ENCODE measurements around the gene STEAP3. TPM values are rescaled to one million over a fixed set of nuclear protein-coding genes. Genes with fewer than 3 reads are reported as not detected.

STEAP3 gene
- total RNA-seq, 1 donor from 2014 or later: 38.8 TPM

DNA sequence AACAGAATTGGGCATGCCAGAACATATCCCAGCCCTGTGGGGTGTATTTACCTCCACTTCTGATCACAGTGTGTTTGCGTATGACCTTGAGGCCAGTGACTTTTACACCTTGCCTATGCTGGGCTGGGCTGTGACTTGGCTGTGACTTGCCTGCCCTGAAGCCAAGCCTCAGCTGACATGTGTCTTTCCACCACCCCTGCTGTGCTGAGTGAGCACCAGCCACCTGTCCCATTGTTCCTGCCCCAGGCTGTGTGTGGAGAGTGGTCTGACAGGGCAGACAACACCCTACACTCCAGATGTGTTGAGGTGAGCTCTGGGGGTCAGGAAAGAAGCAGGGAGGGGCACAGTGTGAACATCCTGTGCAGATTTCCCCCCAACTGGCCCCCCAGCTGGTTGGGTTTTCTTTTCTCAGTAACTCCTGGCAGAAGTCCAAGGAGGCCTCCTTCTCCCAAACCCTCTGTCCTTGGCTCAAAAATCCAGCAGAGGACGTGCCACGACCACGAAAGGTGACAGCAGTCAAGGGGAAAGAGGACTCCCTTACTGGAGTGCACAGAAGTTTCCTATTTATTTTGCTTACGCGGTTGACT, 5.1 kb upstream of the STEAP3 start:
- no peaks in the 10 kb centered on the region for H3K27me3 ChIP-seq (ENCODE audit: control insufficient read depth, insufficient read depth, low read length)
- peak; percentile 51 for TF ChIP-seq CTCF (IDR thresholded peaks at IDR 0.05; ENCODE audit: insufficient read depth, low read length, poor library complexity, severe bottlenecking)
- no peak overlapping the region for H3K4me3 ChIP-seq (ENCODE audit: low read depth, low read length)
- DNase-seq (ENCODE audit: low read depth): no peak
- no peaks in the 10 kb centered on the region for H3K36me3 ChIP-seq (ENCODE audit: control insufficient read depth, insufficient read depth, low read length)

DNA sequence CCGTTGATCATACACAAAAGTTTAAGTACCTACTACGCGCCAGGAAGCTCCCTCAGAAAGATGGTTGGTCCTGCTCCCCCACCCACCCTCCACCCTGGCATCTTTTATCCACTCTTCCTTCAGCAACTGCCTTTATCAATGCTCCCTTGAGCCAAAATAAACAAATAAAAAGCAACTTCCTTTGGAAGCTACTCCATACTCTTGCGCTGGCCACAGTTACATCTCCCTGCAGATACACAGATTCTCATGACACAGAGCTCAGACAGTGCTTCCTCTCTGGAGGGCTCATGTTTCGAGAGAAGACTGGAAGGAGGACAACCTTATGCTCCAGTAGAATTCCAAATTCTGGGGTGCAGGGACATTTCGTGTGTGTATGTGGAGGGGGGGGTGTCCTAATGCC, 3.8 kb upstream of the STEAP3 start:
- H3K4me3 ChIP-seq (ENCODE audit: low read depth, low read length): no peak overlapping the region
- DNase-seq (ENCODE audit: low read depth): no peak
- no peaks in the 10 kb centered on the region for H3K27me3 ChIP-seq (ENCODE audit: control insufficient read depth, insufficient read depth, low read length)
- H3K36me3 ChIP-seq (ENCODE audit: control insufficient read depth, insufficient read depth, low read length): no peaks in the 10 kb centered on the region
- no peak for TF ChIP-seq CTCF (IDR thresholded peaks at IDR 0.05; ENCODE audit: insufficient read depth, low read length, poor library complexity, severe bottlenecking)

- no peaks in the 10 kb centered on the region for H3K36me3 ChIP-seq (ENCODE audit: control insufficient read depth, insufficient read depth, low read length)
- no peak for TF ChIP-seq CTCF (IDR thresholded peaks at IDR 0.05; ENCODE audit: insufficient read depth, low read length, poor library complexity, severe bottlenecking)
- H3K27me3 ChIP-seq (ENCODE audit: control insufficient read depth, insufficient read depth, low read length): no peaks in the 10 kb centered on the region
- DNase-seq (ENCODE audit: low read depth): no peak
- H3K4me3 ChIP-seq (ENCODE audit: low read depth, low read length): no peak overlapping the region
Measured at GRCh38 chr2:119220720-119221301, 2.8 kb upstream of the STEAP3 start.

DNA sequence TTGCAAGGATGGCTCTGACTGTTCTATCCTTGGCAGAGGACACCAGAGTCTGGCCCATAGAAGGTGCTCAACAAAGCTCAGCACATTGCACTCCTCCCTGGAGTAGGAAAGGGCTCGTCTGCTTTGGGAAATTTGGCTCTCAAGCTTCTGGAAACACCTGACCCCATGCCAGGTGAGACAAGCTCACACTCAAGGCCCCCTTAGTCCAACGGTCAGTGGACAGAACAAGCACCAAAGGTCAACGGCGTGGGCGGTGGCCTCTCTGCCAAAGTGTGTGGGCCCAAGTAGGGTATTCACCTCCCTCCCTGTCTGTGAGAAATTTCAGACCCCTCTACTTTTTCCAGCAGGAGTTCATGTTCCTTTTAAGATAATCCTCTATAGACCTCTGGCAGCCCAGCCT, 2.0 kb upstream of the STEAP3 start:
- no peaks in the 10 kb centered on the region for H3K27me3 ChIP-seq (ENCODE audit: control insufficient read depth, insufficient read depth, low read length)
- no peak for DNase-seq (ENCODE audit: low read depth)
- no peak for TF ChIP-seq CTCF (IDR thresholded peaks at IDR 0.05; ENCODE audit: insufficient read depth, low read length, poor library complexity, severe bottlenecking)
- H3K4me3 ChIP-seq (ENCODE audit: low read depth, low read length): no peak overlapping the region
- no peaks in the 10 kb centered on the region for H3K36me3 ChIP-seq (ENCODE audit: control insufficient read depth, insufficient read depth, low read length)

GRCh38 chr2:119222213-119222612, 1.4 kb upstream of the STEAP3 start:
- H3K27me3 ChIP-seq (ENCODE audit: control insufficient read depth, insufficient read depth, low read length): no peaks in the 10 kb centered on the region
- no peak for DNase-seq (ENCODE audit: low read depth)
- no peaks in the 10 kb centered on the region for H3K36me3 ChIP-seq (ENCODE audit: control insufficient read depth, insufficient read depth, low read length)
- TF ChIP-seq CTCF (IDR thresholded peaks at IDR 0.05; ENCODE audit: insufficient read depth, low read length, poor library complexity, severe bottlenecking): no peak
- no peak overlapping the region for H3K4me3 ChIP-seq (ENCODE audit: low read depth, low read length)
